Measurements from ENCODE around the gene VAV1.

GRCh38 chr19:6772866-6773322 is 386 bp downstream of the VAV1 start:
- no peak for TF ChIP-seq CTCF (IDR thresholded peaks at IDR 0.05; ENCODE audit: low read length)
- no peak for TF ChIP-seq EZH2 (optimal IDR thresholded peaks at IDR 0.05; ENCODE audit: low read depth, low read length)

Measured in MM.1S (cell line).